ENCODE data around the gene KIF1B. TPM values are rescaled to one million over a fixed set of nuclear protein-coding genes. Genes with fewer than 3 reads are reported as not detected.

Gene KIF1B
- total RNA-seq, 4 donors from 2014 or later, result 45.7 to 63.5 (median 52.1) TPM

DNA sequence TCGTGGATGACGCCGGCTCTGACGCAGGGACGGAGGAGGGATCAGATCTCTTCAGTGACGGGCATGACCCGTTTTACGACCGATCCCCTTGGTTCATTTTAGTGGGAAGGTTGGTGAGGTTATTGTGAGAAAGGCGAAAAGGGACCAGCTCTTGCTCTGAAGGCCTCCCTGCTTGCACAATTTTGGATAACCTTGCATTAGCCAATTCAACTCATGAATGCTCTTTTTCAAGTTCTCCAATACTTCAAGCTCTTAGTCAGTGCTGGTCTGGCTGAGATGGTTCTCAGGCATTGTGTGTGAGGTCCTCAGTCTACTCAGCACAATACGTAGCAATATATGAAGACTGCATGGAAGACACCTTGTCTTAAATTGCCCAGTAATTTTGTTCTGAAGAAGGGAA is 115.9 kb downstream of the KIF1B start:
- DNase-seq (ENCODE audit: low spot score) (no peak), ATAC-seq (ENCODE audit: low FRiP score) (no peak)
- TF ChIP-seq, protein P1, sequence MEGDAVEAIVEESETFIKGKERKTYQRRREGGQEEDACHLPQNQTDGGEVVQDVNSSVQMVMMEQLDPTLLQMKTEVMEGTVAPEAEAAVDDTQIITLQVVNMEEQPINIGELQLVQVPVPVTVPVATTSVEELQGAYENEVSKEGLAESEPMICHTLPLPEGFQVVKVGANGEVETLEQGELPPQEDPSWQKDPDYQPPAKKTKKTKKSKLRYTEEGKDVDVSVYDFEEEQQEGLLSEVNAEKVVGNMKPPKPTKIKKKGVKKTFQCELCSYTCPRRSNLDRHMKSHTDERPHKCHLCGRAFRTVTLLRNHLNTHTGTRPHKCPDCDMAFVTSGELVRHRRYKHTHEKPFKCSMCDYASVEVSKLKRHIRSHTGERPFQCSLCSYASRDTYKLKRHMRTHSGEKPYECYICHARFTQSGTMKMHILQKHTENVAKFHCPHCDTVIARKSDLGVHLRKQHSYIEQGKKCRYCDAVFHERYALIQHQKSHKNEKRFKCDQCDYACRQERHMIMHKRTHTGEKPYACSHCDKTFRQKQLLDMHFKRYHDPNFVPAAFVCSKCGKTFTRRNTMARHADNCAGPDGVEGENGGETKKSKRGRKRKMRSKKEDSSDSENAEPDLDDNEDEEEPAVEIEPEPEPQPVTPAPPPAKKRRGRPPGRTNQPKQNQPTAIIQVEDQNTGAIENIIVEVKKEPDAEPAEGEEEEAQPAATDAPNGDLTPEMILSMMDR (IDR thresholded peaks at IDR 0.05), result no peak

DNA sequence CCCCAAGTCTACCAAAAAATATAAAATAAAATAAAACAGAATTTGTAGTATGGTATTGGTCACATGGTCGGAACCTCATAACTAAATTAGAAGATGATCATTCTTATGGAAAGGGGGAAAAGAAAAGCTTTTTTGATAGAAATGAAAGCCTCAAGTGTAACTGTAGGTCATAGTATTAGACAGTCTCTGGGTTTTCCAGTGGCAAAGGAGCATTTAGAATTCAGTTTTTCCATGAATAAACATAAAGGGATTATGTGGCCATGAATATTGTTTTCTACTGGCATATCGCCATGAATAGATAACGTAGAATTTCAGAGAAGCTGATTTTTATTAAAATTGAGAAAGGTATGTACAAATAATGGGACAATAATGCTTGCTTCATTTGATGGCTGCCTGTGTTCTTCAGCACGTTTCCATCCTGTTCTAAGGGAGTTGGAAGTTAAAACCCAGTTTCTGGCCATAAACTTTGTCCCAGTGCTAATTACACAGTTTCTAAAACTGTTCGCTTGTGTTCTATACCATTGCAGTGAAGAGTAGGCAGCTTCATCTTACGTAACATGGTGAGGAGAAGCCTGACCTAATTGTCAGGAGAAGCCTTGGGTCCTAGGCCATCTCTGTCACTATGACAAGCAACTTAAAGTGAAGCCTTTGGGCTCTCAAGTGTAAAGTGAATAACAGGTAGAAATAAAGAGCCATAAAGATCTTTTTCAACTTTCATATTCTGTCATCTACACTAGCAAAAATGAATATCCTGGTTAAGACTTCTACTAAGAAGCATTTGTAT is 118.0 kb downstream of the KIF1B start:
- DNase-seq (ENCODE audit: low spot score) (no peak), ATAC-seq (ENCODE audit: low FRiP score) (no peak)
- TF ChIP-seq, protein P1 (IDR thresholded peaks at IDR 0.05), result no peak

DNA sequence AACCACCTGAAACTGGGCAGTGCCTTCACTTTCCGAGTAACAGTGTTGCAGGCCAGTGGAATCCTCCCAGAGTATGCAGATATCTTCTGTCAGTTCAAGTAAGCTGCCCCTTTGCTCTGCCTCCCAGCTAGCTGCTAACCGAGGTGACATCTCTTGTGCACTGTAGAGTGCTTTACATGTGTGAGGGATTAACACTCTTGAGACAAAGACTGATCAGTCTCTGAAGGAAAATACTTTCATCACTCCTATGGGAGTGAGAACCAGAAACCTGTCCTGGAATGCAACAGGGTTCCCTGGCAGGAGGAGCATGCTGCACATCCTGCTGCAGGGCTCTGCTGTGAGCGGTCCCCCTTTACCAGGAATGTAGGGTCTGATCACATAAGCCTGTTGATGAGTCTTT is 127.1 kb downstream of the KIF1B start:
- no peak for DNase-seq (ENCODE audit: low spot score)
- TF ChIP-seq, protein P1 (IDR thresholded peaks at IDR 0.05), result no peak
- ATAC-seq (ENCODE audit: low FRiP score), result no peak

DNA sequence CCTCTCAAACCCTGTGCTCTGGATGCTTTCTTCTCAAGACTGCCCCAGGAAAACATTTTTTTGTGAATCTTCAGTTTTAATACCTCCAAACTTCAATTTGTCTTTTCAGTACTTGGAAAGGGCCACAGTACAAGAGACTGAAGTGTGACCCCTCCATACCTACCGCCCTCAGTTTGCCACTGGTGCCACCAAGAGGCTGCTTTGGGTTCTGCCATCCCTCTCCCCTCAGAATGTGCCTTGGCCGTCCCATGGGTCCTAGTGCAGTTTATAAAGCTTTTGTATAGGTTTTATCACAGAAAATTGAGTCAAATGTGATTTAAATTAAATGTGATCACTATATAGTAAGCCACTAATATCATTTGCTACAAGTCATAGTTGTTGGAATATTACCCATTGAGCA is 127.7 kb downstream of the KIF1B start:
- ATAC-seq (ENCODE audit: low FRiP score) (peak; percentile 51), DNase-seq (ENCODE audit: low spot score) (no peak)
- TF ChIP-seq, protein P1 (IDR thresholded peaks at IDR 0.05), result no peak

DNA sequence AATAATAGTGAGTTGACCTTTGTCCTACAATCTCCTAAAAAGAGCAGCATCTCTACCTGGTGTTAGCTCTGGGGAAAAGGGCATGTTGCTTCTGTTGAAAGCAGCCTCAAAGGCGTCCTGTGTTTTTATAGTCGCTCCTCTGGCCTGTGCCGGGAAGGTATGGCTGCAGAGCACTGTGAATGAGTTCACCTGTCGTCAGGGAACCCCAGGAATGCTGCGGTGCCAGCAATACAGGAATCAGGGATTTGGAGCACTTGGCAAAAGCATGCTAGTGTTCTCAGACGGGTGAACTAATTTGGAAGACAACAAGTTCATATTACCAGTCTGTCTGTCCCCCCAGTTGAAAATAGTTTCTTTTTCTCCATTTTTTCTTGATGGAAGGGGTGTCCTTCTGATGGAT is 128.2 kb downstream of the KIF1B start:
- DNase-seq (ENCODE audit: low spot score) (no peak), ATAC-seq (ENCODE audit: low FRiP score) (no peak)
- TF ChIP-seq, protein P1 (IDR thresholded peaks at IDR 0.05), result no peak

DNA sequence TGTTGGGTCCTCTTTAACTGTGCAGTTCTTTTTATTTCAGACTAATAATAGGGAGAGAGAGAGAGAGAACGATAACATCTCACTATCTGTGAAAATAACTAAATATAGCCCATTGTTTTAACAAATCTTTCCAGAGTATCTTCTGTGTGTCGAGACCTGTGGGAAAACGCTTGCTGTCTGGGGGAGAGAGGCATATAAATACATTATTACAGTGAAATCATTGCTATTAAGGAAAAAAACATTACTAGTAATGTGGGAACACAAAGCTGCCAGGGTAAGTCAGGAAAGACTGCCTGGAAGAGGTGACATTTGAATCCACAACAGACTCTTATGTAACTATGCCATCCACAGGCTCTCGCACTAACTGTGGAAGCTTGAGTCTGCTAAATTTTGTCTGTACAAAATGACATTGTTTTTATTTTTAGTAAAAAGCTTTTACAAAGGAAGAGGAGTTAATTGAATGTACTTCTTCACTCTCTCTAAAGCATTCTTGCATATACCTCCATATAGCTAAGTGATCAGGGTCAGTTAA is 128.7 kb downstream of the KIF1B start:
- DNase-seq (ENCODE audit: low spot score) (no peak), ATAC-seq (ENCODE audit: low FRiP score) (no peak)
- TF ChIP-seq, protein P1 (IDR thresholded peaks at IDR 0.05), result no peak

DNA sequence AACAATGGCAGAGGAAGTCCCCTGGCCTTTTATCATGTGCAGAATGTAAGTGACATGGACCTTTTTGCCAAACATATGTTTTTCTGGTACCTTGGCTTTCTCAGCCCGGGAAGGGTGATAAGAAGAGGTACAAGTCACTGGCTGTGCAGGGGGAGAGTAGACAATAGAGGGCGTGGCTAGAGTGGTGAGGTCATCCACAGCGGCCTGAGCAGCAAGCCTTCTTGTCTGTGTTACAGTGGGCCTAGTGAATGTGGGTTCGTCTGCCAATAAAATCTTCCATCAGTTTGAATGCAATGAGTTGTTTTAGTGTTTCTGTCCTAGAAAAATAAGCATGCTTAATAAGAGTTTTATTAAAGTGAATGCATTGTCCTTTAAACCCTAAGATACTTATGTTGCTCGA is 129.4 kb downstream of the KIF1B start:
- DNase-seq (ENCODE audit: low spot score), result no peak
- TF ChIP-seq, protein P1 (IDR thresholded peaks at IDR 0.05), result no peak
- no peak for ATAC-seq (ENCODE audit: low FRiP score)

Data from omental fat pad (tissue), 4 donors.